K562 (cell line): ENCODE results near the gene JPH3.

Experiments used
- ARNT ChIP-seq, 2 experiments: fragments of 450-650 bp; IDR thresholded peaks; 2 replicates each; pipeline ENCODE4 v1.6.1; 2016; ENCODE audit warnings: mild to moderate bottlenecking in 1 of 2
- CHD2 ChIP-seq: IDR thresholded peaks from 2 replicates; pipeline ENCODE4 v1.6.1; 2011; ENCODE audit warnings: low read depth, low read length
- HIVEP1 ChIP-seq: fragments of 250-450 bp; sonication (Bioruptor Pico); IDR thresholded peaks from 2 replicates; pipeline ENCODE4 v1.4.0; 2020; ENCODE audit warnings: mild to moderate bottlenecking
- SIX5 ChIP-seq, 2 experiments: IDR thresholded peaks; 2 replicates each; pipeline ENCODE4 v1.6.1; 2011; ENCODE audit warnings: low read length in 2 of 2, borderline replicate concordance in 1 of 2, low read depth in 1 of 2, mild to moderate bottlenecking in 1 of 2, moderate library complexity in 1 of 2; ENCODE audit not compliant: insufficient read depth in 1 of 2
- SMARCB1 ChIP-seq: IDR thresholded peaks from 2 replicates; pipeline ENCODE4 v1.6.1; 2011; ENCODE audit warnings: improper control_type of control experiment, low read depth; ENCODE audit not compliant: insufficient read length
- TAF1 ChIP-seq: IDR thresholded peaks from 2 replicates; pipeline ENCODE4 v1.6.1; 2011; ENCODE audit warnings: mild to moderate bottlenecking, low read length, moderate library complexity; ENCODE audit not compliant: insufficient read depth, control insufficient read depth, severe bottlenecking; ENCODE audit errors: extremely low read depth
- ZKSCAN1 ChIP-seq: fragments of 150-350 bp; IDR thresholded peaks from 2 replicates; pipeline ENCODE4 v1.6.1; 2016; ENCODE audit warnings: low read depth, low read length
- ZNF3 ChIP-seq: fragments of 250-450 bp; sonication (Bioruptor Pico); IDR thresholded peaks from 2 replicates; pipeline ENCODE4 v1.5.0; 2021; ENCODE audit warnings: mild to moderate bottlenecking, moderate library complexity
- ZNF707 ChIP-seq: fragments of 250-450 bp; sonication (Bioruptor Pico); conservative IDR thresholded peaks from 2 replicates; pipeline ENCODE4 v1.8.0; 2022; ENCODE audit warnings: inconsistent platforms, mild to moderate bottlenecking, moderate library complexity
- TF ChIP-seq, protein P1 (sequence below): sonication (generic); formaldehyde crosslinking; IDR thresholded peaks from 2 replicates; pipeline ENCODE4 v1.8.0; 2022; ENCODE audit warnings: mild to moderate bottlenecking, low read depth, missing genetic modification reagents
- TF ChIP-seq, protein P2 (sequence below), 3 experiments: IDR thresholded peaks in 2 of 3; conservative IDR thresholded peaks in 1 of 3; 2 replicates each; pipeline ENCODE4 v1.5.1; 2011 to 2012; ENCODE audit warnings: low read length in 3 of 3, mild to moderate bottlenecking in 3 of 3, control low read depth in 2 of 3, improper control_type of control experiment in 1 of 3, inconsistent platforms in 1 of 3, low read depth in 1 of 3, mixed read lengths in 1 of 3, moderate library complexity in 1 of 3; ENCODE audit not compliant: insufficient read depth in 2 of 3

DNA sequence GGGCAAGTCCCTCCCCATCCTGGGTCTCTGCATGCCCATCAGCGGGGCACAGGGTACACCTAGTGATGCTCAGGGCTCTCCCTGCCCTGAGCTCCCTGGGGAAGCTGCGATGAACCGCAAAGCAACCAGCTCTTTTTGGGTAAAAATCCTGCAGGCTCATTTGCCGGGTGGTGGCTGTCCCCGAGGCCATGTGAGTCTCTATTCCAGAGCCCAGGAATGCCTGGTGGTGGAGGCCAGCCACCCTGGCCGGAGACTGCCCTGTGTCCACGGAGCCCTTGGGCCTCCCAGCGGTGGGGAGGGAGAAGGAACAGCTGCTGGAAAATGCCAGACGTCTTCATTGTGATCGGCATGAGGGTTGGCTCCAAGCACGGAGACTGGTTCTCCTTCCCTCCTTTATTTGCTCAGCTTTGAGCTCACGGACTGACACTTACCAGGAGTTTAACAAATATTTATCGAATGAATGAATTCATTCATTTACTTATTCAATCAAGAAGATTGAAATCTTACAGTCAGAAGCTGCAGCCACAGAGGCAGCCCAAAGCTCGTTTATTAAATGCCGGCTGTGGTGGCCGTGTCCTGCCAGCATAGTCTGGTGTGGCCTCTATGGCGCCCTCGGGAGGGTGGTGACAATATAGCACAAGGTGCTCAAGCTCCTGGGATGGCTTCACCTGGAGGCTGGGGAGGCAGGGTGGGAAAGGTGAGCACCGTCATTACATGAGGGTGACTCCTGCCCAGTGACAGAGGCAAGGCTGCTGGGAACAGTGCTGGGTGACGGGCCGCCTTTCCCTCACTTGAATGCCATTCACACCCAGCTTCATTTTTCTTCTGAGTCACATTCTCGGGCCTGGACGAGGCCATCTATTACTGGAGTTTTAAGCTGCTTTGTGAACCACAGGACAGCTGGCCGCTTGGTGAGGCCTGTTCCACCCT, 31.1 kb upstream of the JPH3 start:
- TF ChIP-seq SMARCB1 (no peak), TAF1 (no peak), SIX5 (IDR thresholded peaks at IDR 0.05; ENCODE audit: borderline replicate concordance in 1 of 2, insufficient read depth in 1 of 2, low read depth in 1 of 2, low read length in 2 of 2) (no peak), ARNT (IDR thresholded peaks at IDR 0.05) (no peak), ZKSCAN1 (no peak), ZNF3 (CRISPR knock-in tag) (no peak), HIVEP1 (CRISPR knock-in tag) (no peak), CHD2 (no peak), ZNF707 (CRISPR knock-in tag) (no peak)
- TF ChIP-seq, protein P1, sequence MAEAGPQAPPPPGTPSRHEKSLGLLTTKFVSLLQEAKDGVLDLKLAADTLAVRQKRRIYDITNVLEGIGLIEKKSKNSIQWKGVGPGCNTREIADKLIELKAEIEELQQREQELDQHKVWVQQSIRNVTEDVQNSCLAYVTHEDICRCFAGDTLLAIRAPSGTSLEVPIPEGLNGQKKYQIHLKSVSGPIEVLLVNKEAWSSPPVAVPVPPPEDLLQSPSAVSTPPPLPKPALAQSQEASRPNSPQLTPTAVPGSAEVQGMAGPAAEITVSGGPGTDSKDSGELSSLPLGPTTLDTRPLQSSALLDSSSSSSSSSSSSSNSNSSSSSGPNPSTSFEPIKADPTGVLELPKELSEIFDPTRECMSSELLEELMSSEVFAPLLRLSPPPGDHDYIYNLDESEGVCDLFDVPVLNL, result no peak
- TF ChIP-seq, protein P2, sequence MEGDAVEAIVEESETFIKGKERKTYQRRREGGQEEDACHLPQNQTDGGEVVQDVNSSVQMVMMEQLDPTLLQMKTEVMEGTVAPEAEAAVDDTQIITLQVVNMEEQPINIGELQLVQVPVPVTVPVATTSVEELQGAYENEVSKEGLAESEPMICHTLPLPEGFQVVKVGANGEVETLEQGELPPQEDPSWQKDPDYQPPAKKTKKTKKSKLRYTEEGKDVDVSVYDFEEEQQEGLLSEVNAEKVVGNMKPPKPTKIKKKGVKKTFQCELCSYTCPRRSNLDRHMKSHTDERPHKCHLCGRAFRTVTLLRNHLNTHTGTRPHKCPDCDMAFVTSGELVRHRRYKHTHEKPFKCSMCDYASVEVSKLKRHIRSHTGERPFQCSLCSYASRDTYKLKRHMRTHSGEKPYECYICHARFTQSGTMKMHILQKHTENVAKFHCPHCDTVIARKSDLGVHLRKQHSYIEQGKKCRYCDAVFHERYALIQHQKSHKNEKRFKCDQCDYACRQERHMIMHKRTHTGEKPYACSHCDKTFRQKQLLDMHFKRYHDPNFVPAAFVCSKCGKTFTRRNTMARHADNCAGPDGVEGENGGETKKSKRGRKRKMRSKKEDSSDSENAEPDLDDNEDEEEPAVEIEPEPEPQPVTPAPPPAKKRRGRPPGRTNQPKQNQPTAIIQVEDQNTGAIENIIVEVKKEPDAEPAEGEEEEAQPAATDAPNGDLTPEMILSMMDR (IDR thresholded peaks at IDR 0.05 in 2 of 3, conservative IDR thresholded peaks at IDR 0.05 in 1 of 3; ENCODE audit: insufficient read depth in 2 of 3, low read depth in 1 of 3, low read length in 3 of 3), result peak; percentile 63 to 71 (median 70)
